Fibroblast of skin of scalp (primary cell): ENCODE measurements around the gene TEX2.
"Not testable (repeated sequence)": the region's sequence is repeated elsewhere in the genome, so short reads cannot be mapped to it uniquely, and the experiment has no call there.

ENCODE experiments used
- DNase-seq: peaks from one replicate; pipeline ENCODE4 v3.0.0-alpha.2; 2013

Gene TEX2

DNA sequence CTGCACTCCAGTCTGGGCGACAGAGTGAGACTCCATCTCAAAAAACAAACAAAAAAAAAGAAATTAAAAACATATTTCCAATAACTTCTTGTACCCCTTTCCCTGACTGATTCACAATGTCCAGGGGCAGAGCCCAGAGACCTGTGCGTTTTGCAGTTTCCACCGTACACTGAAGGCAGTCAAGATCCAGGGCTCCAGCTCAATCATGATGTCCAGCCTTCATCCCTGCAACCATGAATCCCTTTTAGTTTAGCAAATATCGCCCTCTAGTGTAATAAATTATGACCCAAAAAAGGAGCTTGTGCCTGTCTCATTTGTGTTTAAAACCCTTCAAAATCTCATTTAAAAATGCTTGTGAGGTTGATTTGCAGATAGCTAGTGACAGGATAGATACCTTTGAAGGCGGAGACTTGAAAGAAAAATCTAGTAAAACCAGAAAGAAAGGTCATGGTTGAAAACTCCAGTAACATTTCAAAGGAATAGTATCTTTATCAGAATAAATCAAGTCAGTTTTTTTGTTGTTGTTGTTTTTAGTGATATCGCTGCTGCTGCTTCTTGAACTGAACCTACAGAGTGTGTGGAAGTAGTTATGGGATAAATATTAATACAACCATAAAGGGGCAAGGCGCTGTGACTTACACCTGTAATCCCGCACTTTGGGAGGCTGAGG lies 129.4 kb downstream of the TEX2 start:
- peak; percentile 71 for DNase-seq

DNA sequence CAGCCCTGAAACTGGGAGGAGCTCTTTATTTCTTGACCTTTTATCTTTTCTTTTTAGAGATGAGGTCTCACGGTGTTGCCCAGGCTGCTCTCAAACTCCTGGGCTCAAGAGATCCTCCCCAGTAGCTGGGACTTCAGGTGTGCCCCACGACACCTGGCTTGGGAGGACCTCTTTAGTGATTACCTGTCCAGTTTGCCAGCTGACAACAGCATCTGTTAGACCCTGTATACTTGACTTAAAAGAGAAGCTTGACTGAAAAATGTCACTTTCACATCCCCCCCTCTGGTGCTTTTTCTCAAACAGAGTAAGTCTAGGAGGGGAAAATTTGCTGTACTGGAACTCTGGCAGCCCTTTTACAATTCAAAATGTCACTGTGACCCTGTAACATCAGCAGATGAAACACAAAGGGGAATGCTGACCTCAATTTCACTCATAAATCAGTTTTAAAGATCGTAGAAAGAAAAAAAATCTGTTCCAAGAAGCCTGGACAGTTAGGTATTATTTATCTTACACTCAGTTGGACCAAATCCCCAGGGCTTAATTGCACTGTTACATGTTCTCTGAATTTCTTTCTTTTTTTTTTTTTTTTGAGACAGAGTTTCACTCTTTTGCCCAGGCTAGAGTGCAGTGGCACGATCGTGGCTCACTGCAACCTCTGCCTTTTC lies 131.3 kb downstream of the TEX2 start:
- DNase-seq = no peak

GRCh38 chr17:64130559-64131001 lies 132.5 kb downstream of the TEX2 start:
- DNase-seq = peak; percentile 63

- peak; percentile 96 for DNase-seq
Measured at GRCh38 chr17:64129765-64130558, 133.1 kb downstream of the TEX2 start, which contains the start of gene ERN1. TSS of gene ERN1 (minus strand) at chr17:64130144. CDS start at chr17:64130029, 115 bp downstream.

DNA sequence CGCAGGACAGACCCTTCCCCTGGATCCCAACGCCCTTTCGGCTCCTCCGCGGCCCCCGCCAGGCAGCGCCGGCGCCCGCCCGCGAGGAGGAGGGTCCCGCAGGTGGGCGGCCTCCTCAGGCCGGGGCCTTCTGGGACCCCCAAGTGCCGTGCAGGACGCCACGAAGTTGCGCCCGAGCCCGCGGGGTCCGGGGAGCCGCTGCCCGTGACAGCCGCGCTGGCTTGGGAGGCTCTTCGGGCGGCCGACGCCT lies 133.6 kb downstream of the TEX2 start:
- no peak for DNase-seq

DNA sequence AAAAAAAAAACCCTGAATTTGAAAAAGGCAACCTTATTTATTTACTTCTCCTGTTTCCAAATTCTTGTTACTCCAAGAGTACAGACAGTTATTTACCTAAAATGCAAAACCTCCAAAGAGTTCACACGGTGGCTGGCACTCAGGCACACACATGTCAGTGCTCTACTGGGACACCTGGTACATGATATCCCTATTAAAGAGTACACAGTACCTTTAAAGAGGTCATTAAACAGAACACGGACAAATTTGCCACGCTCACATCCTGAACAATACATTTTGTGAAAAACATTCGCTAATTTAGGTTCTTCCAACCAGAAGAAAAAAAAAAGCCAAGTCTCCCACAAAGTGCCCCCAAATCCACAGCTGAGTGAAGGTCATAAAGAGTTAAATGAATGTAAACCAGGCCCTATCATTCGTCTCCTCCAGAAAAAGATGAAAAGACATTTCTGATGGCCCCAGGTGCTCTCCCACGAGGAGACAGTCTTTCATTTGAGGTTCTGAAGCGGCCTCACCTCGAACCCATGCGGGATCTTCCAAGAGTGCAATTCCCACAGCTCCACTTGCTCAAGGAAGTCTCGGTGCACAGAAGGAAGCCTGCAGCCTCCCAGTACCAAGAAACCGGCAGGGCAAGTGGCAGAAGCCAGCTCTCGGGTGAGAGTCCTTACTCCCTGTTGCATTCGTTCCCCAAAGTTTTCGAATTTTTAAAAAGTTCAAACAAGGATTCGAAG lies 134.1 kb downstream of the TEX2 start:
- DNase-seq = peak; percentile 44

DNA sequence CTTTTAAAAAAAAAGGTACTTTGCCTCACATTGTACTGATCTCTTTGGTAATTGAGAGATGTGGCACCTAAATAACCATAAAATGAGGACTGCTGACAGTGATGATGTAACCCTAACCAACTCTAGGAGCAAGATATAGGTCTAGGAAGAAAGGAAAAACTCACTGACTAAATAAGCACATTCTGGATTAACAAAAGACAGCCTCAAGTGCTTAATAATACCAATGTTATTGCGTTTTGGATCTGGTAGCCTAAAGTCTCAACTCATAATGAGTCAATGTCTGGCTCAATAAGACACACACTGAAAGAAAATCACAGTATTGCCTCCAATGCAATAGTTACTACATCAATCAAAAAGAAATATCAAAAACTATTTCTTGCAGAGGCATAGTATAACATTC lies 136.1 kb downstream of the TEX2 start:
- no peak for DNase-seq

GRCh38 chr17:64125937-64126336 lies 137.1 kb downstream of the TEX2 start:
- DNase-seq = no peak

GRCh38 chr17:64124609-64125008 lies 138.5 kb downstream of the TEX2 start:
- no peak for DNase-seq

DNA sequence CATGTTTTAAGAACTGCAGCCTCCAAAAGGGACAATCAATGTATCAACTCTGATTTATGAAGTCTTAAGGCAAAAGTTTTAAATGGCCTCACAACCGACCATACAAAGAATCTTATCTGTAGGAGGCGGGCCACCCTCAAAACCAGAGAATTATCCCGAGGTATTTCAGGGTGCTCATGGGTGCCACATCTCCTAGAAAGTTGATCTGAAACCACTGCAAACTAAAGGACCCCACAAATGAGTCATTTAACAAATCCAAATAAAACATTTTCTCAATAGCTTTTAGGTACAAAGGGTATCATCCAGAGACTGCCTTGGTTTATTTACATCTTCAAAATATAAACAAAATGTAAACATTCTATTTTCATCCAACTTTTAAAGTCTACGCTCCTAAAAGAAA lies 139.9 kb downstream of the TEX2 start:
- no peak for DNase-seq

DNA sequence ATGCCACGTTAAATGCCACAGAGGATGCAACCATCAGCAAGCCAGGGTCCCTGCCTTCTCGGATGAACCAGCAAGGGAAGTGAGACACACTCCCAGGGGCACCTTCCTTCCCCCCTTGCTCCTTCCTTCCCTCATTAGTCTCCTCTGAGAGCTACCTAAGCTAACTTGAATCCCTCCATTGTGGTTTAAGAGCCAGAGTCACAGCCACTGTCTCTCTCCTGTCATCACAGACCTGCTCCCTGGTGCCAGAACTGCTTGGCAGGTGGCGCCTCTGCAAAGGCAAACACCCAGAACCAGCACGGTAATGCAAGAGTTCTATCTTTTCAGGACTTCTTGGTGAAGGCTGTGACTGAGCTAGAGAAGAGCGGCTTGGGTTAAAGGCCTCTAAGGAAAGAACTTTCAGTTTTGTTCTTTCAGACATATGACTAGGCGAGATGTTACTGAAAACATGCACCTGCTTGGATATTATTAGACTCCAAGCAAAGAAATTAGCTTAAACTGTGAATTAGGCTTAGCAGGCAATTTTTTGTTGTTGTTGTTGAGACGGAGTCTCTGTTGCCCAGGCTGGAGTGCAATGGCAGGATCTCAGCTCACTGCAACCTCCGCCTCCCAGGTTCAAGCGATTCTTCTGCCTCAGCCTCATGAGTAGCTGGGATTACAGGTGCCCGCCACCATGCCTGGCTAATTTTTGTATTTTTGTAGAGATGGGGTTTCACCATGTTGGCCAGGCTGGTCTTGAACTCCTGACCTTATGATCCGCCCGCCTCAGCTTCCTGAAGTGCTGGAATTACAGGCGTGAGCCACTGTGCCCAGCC lies 141.9 kb downstream of the TEX2 start:
- DNase-seq = not testable (repeated sequence)

- no peak for DNase-seq
Measured at GRCh38 chr17:64120159-64120810, 142.8 kb downstream of the TEX2 start.

- DNase-seq = peak; percentile 40
Measured at GRCh38 chr17:64117981-64118979, 144.8 kb downstream of the TEX2 start.

DNA sequence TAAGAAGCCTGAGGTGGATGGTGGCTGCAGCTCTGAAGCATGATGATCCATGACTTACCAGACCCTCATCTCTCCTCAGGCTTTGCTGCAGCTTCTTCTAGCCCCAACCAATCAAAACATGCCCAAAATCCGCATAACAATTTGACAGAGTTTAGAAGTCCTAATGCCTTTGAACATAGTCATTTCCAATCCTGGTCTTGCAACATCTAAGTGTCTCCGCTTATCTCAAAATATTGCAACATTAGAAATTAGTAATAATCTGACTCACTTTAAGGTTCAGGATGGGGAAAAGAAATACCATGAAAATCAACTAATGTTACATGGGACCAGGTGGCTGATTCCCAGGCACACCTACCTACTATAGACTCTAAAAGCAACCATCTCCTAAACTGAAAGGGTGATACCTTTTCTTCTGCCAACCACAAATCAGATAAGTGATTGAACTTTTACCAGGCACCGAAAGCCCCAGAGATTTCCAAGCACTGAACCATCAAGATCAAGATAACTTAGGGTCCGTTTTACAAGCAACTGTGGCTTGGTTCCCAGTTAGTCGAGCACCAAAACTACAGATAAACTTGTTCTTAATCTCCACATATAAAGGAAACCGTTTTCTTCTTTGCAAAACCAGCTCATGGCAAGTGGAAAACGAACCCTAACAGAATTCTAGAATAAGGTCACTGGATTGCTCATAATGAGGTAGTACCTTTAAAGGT lies 147.1 kb downstream of the TEX2 start:
- peak; percentile 62 for DNase-seq

GRCh38 chr17:64115043-64115698 lies 147.9 kb downstream of the TEX2 start:
- no peak for DNase-seq

DNA sequence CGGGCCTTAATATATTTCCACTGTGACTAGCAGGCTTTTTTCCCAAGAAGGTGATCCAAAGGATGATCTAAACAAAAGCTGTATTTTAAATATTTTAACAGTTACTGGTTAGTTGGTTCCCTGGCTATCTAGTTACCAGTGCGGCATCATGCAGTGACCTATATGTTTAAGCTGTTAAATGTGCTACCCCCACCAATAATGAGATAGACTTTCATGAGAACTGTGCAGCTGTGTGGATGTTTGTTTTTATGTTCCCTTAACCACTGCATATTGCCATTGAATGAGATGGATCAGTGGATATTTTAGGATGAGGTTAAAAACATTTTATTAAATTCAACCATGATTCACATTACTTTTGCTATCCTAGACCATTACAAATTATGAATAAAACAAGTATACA lies 150.1 kb downstream of the TEX2 start:
- DNase-seq = no peak

- no peak for DNase-seq
Measured at GRCh38 chr17:64111831-64112230, 151.2 kb downstream of the TEX2 start.

- no peak for DNase-seq
Measured at GRCh38 chr17:64110379-64111152, 152.5 kb downstream of the TEX2 start.
